Measurements from ENCODE around the gene EDEM1. TPM values are rescaled to one million over a fixed set of nuclear protein-coding genes. Genes with fewer than 3 reads are reported as not detected.

EDEM1 gene
- total RNA-seq, 2 donors from 2014 or later, result 30.2 to 59.7 TPM

GRCh38 chr3:5262507-5262906 lies 75.0 kb downstream of the EDEM1 start:
- H3K36me3 ChIP-seq, result no peaks in the 10 kb centered on the region
- no peak for TF ChIP-seq CTCF (IDR thresholded peaks at IDR 0.05)
- H3K27ac ChIP-seq, result no peak overlapping the region
- DNase-seq (ENCODE audit: low spot score) (no peak), ATAC-seq (ENCODE audit: insufficient number of reproducible peaks, low FRiP score, low read depth) (no peak)
- H3K4me1 ChIP-seq (ENCODE audit: control insufficient read depth in 1 of 2, low read depth in 2 of 2), result no peaks in the 10 kb centered on the region
- no peak overlapping the region for H3K4me3 ChIP-seq
- no peaks in the 10 kb centered on the region for H3K9me3 ChIP-seq
- no peaks in the 10 kb centered on the region for H3K27me3 ChIP-seq (replicated peaks; ENCODE audit: insufficient read depth)

- H3K9me3 ChIP-seq, result no peaks in the 10 kb centered on the region
- no peaks in the 10 kb centered on the region for H3K27me3 ChIP-seq (replicated peaks; ENCODE audit: insufficient read depth)
- no peak for TF ChIP-seq CTCF (IDR thresholded peaks at IDR 0.05)
- no peak for DNase-seq (ENCODE audit: low spot score)
- no peak for ATAC-seq (ENCODE audit: insufficient number of reproducible peaks, low FRiP score, low read depth)
- H3K4me3 ChIP-seq, result no peak overlapping the region
- H3K27ac ChIP-seq, result no peak overlapping the region
- no peaks in the 10 kb centered on the region for H3K4me1 ChIP-seq (ENCODE audit: control insufficient read depth in 1 of 2, low read depth in 2 of 2)
- H3K36me3 ChIP-seq, result no peaks in the 10 kb centered on the region
Measured at GRCh38 chr3:5264093-5264600, 76.6 kb downstream of the EDEM1 start.

- Histone ChIP-seq H3K36me3 (no peaks in the 10 kb centered on the region), H3K27ac (no peak overlapping the region), H3K4me1 (ENCODE audit: control insufficient read depth in 1 of 2, low read depth in 2 of 2) (no peaks in the 10 kb centered on the region), H3K9me3 (no peaks in the 10 kb centered on the region), H3K27me3 (replicated peaks; ENCODE audit: insufficient read depth) (no peaks in the 10 kb centered on the region), H3K4me3 (no peak overlapping the region)
- DNase-seq (ENCODE audit: low spot score) (no peak), ATAC-seq (ENCODE audit: insufficient number of reproducible peaks, low FRiP score, low read depth) (no peak)
- TF ChIP-seq CTCF (IDR thresholded peaks at IDR 0.05), result no peak
Measured at GRCh38 chr3:5264896-5265770, 77.6 kb downstream of the EDEM1 start.

GRCh38 chr3:5267252-5267651 lies 79.7 kb downstream of the EDEM1 start:
- no peak for TF ChIP-seq CTCF (IDR thresholded peaks at IDR 0.05)
- Histone ChIP-seq H3K9me3 (no peaks in the 10 kb centered on the region), H3K4me1 (ENCODE audit: control insufficient read depth in 1 of 2, low read depth in 2 of 2) (no peaks in the 10 kb centered on the region), H3K36me3 (no peaks in the 10 kb centered on the region), H3K4me3 (no peak overlapping the region), H3K27ac (no peak overlapping the region), H3K27me3 (replicated peaks; ENCODE audit: insufficient read depth) (no peaks in the 10 kb centered on the region)
- DNase-seq (ENCODE audit: low spot score), result no peak
- no peak for ATAC-seq (ENCODE audit: insufficient number of reproducible peaks, low FRiP score, low read depth)

- no peaks in the 10 kb centered on the region for H3K27me3 ChIP-seq (replicated peaks; ENCODE audit: insufficient read depth)
- H3K36me3 ChIP-seq, result no peaks in the 10 kb centered on the region
- H3K9me3 ChIP-seq, result no peaks in the 10 kb centered on the region
- no peak for TF ChIP-seq CTCF (IDR thresholded peaks at IDR 0.05)
- DNase-seq (ENCODE audit: low spot score) (no peak), ATAC-seq (ENCODE audit: insufficient number of reproducible peaks, low FRiP score, low read depth) (no peak)
- no peak overlapping the region for H3K4me3 ChIP-seq
- no peaks in the 10 kb centered on the region for H3K4me1 ChIP-seq (ENCODE audit: control insufficient read depth in 1 of 2, low read depth in 2 of 2)
- H3K27ac ChIP-seq, result no peak overlapping the region
Measured at GRCh38 chr3:5267889-5268288, 80.4 kb downstream of the EDEM1 start.

Other genes starting within 250 kb of the EDEM1 start
- gene BHLHE40, start 208.3 kb upstream of the EDEM1 start, total RNA-seq, result 100 to 1,000 TPM in 1 of 2 donors, 10 to 100 TPM in 1; 47.2 to 109 TPM
- gene ARL8B, start 65.4 kb upstream of the EDEM1 start, total RNA-seq, result 10 to 100 TPM; 32.8 to 52.6 TPM